ENCODE results near the gene NENF. TPM values are rescaled to one million over a fixed set of nuclear protein-coding genes. Genes with fewer than 3 reads are reported as not detected.

The NENF gene
- total and polyA plus RNA-seq, 10 of the 15 experiments (the other 5 are each of a cell fraction or from before 2014, with no cell fraction given) = 5.1 to 83.4 (median 42.7) TPM

- H3K36me3 ChIP-seq (ENCODE audit: control insufficient read depth in 2 of 2, insufficient read depth in 2 of 2, low read length in 1 of 2) = no peaks in the 10 kb centered on the region
- H3K4me2 ChIP-seq (ENCODE audit: control insufficient read depth, insufficient read depth) = no peak overlapping the region
- H3K27me3 ChIP-seq (replicated peaks in 1 of 2; ENCODE audit: control insufficient read depth in 2 of 2, insufficient read depth in 2 of 2, low read length in 1 of 2) = no peaks in the 10 kb centered on the region; a peak in 1 of 4 replicates
- ChIA-PET SMC1A (ENCODE audit: uncharacterized antibody, unreplicated experiment) (interaction anchor here (0.7 to 6.6 kb wide), 21 partner anchors 24 to 779 kb away, joined by 3 to 168 read pairs (median 7); partner anchors contain the start of genes DTL, INTS7, NEK2 and PACC1), POLR2A (interaction anchor here (3.0 kb wide), 1 partner anchor 384 kb away, joined by 13 read pairs; no protein-coding TSS in a partner anchor), CTCF (interaction anchor here (0.6 to 8.5 kb wide), 36 partner anchors 10 to 778 kb away, joined by 3 to 270 read pairs (median 13); partner anchors contain the start of genes DTL, INTS7 and PACC1), RAD21 (ENCODE audit: unreplicated experiment) (interaction anchor here (0.6 to 6.1 kb wide), 14 partner anchors 25 to 775 kb away, joined by 3 to 197 read pairs (median 14); partner anchors contain the start of genes DTL, INTS7 and NEK2)
- no peaks in the 10 kb centered on the region; the same call in 2 of the 3 replicates for H3K9me3 ChIP-seq (replicated peaks; ENCODE audit: control insufficient read depth, insufficient read depth, low read length)
- in situ Hi-C loops (cut with MboI) = loop anchor here (5.0 kb wide), 2 partner anchors 392 to 777 kb away; partner anchors contain the start of gene NEK2
- intact Hi-C loops (cut with micrococcal nuclease; ENCODE audit: unreplicated experiment) = loop anchor here (1.0 to 5.0 kb wide), 3 partner anchors 137 to 442 kb away; no protein-coding TSS in a partner anchor
- FAIRE-seq (no peak), ATAC-seq (no peak), DNase-seq (ENCODE audit: low read depth, low spot score) (no peak)
- no peak overlapping the region for H2AFZ ChIP-seq (ENCODE audit: control insufficient read depth, low read depth, low read length)
- no peak overlapping the region for H3K27ac ChIP-seq (ENCODE audit: control insufficient read depth, insufficient read depth)
- H3K9ac ChIP-seq (ENCODE audit: control insufficient read depth, insufficient read depth, low read length) = no peak overlapping the region
- TF ChIP-seq RB1 (IDR thresholded peaks at IDR 0.05; ENCODE audit: borderline replicate concordance) (no peak), SREBF1 (IDR thresholded peaks at IDR 0.05; ENCODE audit: low read length) (no peak), E2F4 (IDR thresholded peaks at IDR 0.05; ENCODE audit: low read depth, low read length) (no peak), MEF2B (IDR thresholded peaks at IDR 0.05; ENCODE audit: partially characterized antibody, poor library complexity, severe bottlenecking) (no peak), IKZF1 (conservative IDR thresholded peaks at IDR 0.05) (no peak), POLR2AphosphoS2 (IDR thresholded peaks at IDR 0.05; ENCODE audit: low read depth, low read length) (no peak), ZNF622 (IDR thresholded peaks at IDR 0.05) (no peak), NR2C2 (IDR thresholded peaks at IDR 0.05; ENCODE audit: borderline replicate concordance, control insufficient read depth, insufficient read length, low read depth) (no peak), EGR1 (IDR thresholded peaks at IDR 0.05; ENCODE audit: borderline replicate concordance in 1 of 2, low read depth in 2 of 2, low read length in 2 of 2) (no peak), FOS (IDR thresholded peaks at IDR 0.05; ENCODE audit: borderline replicate concordance, extremely low read depth, insufficient read length) (no peak)
- no peaks in the 10 kb centered on the region for H3K4me1 ChIP-seq (ENCODE audit: control insufficient read depth, insufficient read depth, low read length)
- no TSS peak for BruUV-seq (replicated peaks)
- 43% methylated on average over 3 of the region's 3 CpGs for WGBS (ENCODE audit: insufficient coverage, insufficient replicate concordance, low lambda C conversion rate, missing lambda C conversion rate)
- no peaks in the 10 kb centered on the region for H3K79me2 ChIP-seq (ENCODE audit: control insufficient read depth, insufficient read depth, low read length)
- H4K20me1 ChIP-seq (ENCODE audit: control insufficient read depth, insufficient read depth) = no peaks in the 10 kb centered on the region
- no peak overlapping the region for H3K4me3 ChIP-seq
Observed at GRCh38 chr1:212454741-212455140, 22.0 kb downstream of the NENF start.

Data from GM12878 (cell line).